ENCODE measurements around the gene SUFU.

Gene SUFU

GRCh38 chr10:102619281-102619981 lies 115.7 kb downstream of the SUFU start:
- DNase-seq (ENCODE audit: low spot score), result no peak

- no peak for DNase-seq (ENCODE audit: low spot score)
Observed at GRCh38 chr10:102620138-102620590, 116.4 kb downstream of the SUFU start.

DNA sequence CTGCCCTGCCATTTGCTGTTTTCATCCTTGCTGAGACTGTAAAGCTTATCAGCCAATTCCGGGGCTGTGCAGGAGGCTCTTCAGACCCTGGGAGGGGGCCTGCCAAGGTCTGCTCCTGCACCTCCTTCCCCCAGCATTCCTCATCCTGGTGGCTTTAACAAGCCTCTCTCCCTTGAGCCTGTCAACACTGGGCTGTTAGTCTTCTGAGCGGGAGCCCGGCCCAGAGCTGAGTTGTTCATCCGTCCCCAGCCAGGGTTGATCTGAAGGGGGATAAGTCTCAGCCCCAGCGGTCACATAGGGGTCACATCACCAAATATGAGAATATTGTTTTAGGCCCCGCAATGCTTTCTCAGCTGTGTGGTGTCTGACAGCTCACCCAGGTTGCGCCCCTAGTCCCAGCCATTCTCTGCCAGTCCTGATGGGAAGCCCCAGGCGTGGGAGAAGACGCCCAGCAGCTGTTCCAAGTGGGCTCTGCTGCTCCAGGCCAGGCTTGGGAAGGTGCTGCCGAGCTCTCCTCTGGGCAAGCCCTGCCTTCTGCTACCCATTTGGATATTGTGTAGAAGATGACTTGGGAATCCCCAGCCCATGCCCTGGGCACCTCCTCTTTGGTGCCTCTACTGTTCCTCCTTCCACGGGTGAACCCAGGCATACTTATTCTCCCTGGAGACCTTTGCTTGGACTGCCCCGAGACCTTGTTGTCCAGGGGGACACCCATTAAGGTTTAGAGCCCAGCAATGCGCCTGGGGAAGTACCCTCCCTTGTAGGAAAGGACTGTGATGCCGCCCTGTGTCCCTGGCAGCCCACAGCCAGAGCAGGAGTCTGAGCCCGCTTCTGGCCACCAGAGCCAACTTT lies 117.0 kb downstream of the SUFU start:
- no peak for DNase-seq (ENCODE audit: low spot score)

DNA sequence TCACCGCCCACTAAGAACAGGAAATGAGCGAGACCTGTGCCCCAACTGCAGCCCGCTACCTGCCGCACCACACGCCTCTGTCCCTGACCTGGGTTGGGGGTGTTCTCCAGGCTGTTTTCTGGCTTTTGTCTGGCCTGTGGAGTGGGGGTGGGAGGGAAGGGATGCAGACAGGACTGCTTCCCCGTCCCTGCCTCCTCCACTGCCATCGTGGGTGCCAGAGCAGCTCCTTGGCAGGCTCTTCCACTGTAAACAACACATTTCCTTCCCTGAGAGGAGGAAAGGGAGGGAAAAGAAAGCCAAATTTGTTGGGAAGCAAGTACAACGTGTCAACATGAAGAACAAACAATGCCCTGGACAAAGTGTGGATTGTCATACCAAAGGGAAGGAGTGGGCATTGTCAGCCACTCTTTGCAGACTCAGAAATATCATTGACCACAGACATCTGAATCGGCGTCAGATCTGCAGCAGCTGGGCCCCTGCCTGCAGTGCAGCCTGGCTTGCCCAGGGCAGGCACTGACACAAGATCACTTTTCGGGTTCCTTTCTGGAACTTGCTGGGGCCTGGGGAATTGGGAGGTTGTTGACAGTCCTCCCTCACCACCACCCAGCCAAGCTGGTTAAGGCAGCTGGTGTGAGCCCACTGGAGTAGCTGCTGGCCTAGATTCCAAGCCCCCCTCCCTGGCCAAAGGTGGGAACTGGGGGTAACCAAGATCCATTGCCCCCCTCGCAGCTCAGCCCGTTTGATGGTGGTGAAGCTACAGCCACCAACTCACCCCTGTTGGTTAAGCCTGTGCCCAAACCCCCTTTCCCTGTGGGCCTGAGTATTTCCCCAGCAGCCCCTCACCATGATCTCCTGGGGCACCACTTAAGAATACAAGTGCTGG lies 117.9 kb downstream of the SUFU start:
- DNase-seq (ENCODE audit: low spot score), result peak; percentile 58

DNA sequence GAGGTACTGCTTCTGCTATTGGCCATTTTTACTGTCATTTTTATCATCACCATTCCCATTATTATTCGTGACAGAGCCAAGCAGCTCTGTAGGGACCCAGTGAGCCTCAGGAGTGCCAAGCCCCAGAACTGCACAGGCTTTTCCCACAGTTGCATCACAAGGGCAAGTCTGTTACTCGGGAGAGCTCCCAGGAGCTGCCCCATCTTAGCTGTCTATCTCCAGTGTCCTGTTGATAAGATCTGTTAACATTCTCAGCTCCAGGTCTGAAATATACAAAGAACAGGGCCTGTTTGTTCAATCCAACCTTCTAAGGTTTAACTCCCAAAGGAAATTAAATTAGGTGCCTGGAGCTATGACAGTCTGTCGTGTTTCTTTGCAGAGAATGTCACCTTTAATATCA lies 120.3 kb downstream of the SUFU start:
- DNase-seq (ENCODE audit: low spot score), result no peak

GRCh38 chr10:102624751-102625645 lies 121.2 kb downstream of the SUFU start:
- DNase-seq (ENCODE audit: low spot score), result no peak

DNA sequence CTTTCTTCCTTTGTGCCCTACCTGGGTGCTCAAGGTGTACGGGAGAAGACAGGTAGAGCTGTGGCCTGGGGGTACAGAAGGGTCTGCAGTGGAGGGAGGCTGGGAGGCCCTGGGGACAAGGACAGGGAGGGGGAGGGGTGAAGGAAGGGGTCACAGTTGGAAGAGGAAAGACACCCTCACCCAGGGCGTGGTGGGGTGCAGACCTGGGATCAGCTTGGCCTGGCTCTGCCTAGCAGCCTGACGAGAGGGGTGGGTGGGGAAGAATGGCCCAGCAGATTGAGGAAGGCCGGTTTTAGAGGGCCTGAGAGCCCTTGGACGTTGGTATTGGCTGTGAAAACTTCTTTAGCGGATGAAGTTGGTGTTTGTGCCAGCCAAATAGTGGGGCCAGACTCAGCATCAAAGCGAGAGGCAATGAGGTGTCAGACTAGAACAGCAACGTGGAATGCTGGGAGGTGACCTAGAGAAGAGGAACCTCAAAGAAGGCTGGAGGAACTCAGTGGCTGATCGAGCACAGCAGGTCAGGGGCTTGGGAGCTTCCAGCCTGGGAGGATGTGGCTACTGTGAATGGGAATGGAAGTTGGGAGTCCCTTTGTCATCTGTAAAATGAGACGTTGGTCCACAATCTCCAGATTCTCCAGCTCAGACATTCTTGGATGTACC lies 122.4 kb downstream of the SUFU start:
- DNase-seq (ENCODE audit: low spot score), result no peak

DNA sequence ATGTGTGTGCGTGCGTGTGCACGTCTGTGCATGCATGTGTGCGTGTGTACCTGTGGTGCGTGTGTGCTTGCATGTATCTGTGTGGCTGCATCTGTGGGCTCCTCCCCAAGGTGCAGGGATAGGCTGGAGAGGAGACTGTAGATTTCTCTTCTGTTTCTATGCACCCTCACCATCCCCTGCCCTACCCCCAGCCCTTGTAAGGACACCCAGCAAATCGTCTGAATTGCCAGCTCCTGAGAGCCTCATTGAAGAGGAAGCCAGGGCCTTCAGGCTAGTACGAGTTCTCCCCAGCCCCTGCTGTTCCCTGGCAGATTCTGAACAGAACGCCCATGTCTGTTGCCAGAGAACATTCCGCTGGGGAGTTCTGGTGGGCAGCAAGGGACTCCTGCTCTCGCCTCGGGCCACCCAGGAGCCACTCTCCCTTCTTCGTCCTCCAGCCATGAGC lies 123.5 kb downstream of the SUFU start:
- DNase-seq (ENCODE audit: low spot score), result no peak

GRCh38 chr10:102627736-102628293 lies 124.0 kb downstream of the SUFU start:
- peak; percentile 71 for DNase-seq (ENCODE audit: low spot score)

DNA sequence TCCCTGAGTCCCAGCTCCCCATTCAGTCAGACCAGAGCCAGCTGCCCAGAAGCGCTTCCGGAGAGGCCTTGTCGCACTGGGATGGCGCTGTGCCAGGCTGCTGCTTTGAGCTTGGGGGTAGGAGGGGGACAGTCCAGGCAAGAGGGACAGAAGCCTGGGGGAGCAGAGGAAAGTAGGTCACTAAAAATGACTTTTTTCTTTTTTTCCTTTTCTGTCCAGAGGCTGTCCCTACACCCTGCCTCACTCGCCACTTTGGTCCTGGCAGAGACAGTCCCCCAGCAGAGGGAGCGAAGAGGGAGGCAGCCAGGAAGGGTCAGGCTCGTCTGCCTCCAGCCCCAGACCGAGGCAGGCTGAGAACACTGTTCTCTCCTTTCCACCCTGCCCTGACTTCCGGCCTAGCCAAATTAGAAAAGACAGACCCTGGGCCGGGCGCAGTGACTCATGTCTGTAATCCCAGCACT lies 124.7 kb downstream of the SUFU start:
- peak; percentile 90 for DNase-seq (ENCODE audit: low spot score)

- DNase-seq (ENCODE audit: low spot score), result no peak
Observed at GRCh38 chr10:102629661-102630614, 126.2 kb downstream of the SUFU start.

DNA sequence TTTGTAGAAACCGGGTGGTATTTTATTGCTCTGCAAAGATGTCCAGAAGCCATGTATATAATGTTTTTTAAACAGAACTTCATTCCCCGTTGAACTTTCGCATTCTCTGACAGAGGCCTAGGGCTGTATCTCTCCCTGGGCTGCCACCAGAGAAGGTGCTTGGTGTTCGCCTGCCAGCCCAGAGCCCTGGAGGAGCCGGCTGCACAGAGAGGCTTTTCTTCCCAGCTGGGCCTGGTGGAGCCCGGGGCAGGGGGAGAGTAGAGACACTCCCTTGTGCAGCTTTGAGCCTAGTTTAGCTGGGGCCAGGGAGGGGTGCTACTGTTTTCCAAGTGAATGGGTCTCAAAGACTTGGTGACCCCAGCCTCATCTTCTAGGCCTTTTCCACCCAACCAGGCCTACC lies 126.9 kb downstream of the SUFU start:
- DNase-seq (ENCODE audit: low spot score), result peak; percentile 51

- no peak for DNase-seq (ENCODE audit: low spot score)
Observed at GRCh38 chr10:102631525-102632393, 128.0 kb downstream of the SUFU start.

GRCh38 chr10:102632394-102633111 lies 128.8 kb downstream of the SUFU start:
- no peak for DNase-seq (ENCODE audit: low spot score)

DNA sequence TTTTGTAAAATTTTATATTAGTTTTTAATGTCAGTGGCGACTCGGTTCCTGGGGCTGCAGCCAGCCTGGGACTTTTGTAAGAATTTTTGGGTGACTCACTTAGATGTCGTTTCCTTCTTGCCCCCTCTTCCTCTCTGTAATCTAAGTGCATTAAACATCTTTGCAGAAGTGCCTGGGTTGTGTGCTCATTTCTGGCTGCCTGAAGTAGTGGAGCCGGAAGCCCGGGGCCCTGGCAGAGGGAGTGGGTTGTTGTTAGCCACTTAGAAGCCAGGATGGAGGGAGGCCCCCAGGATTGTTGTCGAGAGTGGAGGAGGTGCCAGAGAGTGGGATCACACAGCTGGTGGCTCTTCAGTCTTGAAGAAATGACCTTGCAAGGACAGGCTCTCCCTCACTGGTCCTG lies 129.5 kb downstream of the SUFU start:
- DNase-seq (ENCODE audit: low spot score), result no peak

DNA sequence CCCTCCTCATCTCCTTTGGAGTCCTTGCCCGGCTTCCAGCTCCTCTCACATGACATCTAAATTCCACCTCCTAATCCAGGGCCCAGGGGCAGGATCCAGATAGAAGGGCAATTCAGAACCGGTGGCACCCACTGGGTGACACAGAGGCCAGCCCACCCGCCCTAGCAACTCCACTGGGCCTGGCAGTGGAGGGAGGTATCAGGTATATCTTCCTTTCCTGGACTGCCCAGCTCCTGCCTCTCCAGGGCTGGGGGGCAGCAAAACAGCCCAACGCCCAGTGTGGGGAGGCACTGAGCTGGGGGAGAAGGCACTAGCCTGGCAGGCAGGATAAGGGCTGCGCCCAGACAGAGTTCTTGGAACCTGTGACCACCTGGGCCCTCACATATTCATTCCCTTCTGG lies 130.1 kb downstream of the SUFU start:
- no peak for DNase-seq (ENCODE audit: low spot score)

DNA sequence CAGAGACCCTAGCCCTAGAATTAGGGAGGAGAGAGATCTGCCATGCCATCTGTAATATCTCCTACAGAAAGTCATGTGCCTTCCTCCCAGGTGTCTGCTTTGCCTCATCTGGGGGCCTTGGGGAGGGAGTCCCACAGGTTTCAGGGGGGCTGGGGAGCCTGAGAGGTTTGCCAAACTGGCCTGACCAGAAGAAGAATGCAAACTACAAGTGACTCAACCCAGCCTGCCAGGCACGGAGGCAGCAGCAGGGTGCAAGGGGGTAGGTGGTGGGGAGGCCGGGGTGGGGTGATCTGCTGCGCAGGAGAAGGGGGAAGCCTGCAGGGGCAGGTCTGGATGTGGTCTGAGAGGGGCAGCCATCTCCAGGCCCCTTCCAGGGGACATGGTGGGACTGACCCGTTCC lies 130.9 kb downstream of the SUFU start:
- DNase-seq (ENCODE audit: low spot score), result no peak

All from globus pallidus (tissue), 1 donor.